ENCODE data around the gene ENKUR. TPM values are rescaled to one million over a fixed set of nuclear protein-coding genes. Genes with fewer than 3 reads are reported as not detected.

ENKUR gene
- total and polyA plus RNA-seq, 2 experiments from 2014 or later = 0.44 TPM; not detected in 1

DNA sequence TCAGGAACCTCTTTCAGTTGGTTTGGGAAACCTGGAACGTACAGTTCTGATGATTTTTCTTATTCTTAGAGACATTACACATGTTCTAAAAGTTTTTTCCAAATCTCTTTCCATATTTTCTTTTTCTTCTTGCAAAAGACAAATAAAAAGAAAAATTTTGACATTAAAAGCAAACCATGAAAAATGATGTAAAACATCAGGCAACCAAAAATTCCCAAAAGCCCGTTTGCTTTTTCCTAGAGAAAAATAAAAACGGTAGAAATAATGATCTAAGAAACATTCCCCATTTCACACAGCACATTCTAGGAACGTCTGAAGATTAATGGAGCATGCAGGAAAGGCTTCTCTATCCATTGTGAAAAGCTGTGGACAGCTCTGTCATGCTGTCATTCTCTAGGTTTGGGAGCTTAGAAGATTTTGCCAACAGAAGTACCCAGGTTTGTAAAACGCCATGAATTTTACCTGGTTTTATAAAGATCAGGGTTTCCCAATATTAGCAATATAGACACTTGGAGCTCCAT lies 52.4 kb downstream of the ENKUR start (continued):
- TF ChIP-seq, protein P1, sequence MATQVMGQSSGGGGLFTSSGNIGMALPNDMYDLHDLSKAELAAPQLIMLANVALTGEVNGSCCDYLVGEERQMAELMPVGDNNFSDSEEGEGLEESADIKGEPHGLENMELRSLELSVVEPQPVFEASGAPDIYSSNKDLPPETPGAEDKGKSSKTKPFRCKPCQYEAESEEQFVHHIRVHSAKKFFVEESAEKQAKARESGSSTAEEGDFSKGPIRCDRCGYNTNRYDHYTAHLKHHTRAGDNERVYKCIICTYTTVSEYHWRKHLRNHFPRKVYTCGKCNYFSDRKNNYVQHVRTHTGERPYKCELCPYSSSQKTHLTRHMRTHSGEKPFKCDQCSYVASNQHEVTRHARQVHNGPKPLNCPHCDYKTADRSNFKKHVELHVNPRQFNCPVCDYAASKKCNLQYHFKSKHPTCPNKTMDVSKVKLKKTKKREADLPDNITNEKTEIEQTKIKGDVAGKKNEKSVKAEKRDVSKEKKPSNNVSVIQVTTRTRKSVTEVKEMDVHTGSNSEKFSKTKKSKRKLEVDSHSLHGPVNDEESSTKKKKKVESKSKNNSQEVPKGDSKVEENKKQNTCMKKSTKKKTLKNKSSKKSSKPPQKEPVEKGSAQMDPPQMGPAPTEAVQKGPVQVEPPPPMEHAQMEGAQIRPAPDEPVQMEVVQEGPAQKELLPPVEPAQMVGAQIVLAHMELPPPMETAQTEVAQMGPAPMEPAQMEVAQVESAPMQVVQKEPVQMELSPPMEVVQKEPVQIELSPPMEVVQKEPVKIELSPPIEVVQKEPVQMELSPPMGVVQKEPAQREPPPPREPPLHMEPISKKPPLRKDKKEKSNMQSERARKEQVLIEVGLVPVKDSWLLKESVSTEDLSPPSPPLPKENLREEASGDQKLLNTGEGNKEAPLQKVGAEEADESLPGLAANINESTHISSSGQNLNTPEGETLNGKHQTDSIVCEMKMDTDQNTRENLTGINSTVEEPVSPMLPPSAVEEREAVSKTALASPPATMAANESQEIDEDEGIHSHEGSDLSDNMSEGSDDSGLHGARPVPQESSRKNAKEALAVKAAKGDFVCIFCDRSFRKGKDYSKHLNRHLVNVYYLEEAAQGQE (IDR thresholded peaks at IDR 0.05; ENCODE audit: unreplicated experiment) = no peak
- TF ChIP-seq, protein P2, sequence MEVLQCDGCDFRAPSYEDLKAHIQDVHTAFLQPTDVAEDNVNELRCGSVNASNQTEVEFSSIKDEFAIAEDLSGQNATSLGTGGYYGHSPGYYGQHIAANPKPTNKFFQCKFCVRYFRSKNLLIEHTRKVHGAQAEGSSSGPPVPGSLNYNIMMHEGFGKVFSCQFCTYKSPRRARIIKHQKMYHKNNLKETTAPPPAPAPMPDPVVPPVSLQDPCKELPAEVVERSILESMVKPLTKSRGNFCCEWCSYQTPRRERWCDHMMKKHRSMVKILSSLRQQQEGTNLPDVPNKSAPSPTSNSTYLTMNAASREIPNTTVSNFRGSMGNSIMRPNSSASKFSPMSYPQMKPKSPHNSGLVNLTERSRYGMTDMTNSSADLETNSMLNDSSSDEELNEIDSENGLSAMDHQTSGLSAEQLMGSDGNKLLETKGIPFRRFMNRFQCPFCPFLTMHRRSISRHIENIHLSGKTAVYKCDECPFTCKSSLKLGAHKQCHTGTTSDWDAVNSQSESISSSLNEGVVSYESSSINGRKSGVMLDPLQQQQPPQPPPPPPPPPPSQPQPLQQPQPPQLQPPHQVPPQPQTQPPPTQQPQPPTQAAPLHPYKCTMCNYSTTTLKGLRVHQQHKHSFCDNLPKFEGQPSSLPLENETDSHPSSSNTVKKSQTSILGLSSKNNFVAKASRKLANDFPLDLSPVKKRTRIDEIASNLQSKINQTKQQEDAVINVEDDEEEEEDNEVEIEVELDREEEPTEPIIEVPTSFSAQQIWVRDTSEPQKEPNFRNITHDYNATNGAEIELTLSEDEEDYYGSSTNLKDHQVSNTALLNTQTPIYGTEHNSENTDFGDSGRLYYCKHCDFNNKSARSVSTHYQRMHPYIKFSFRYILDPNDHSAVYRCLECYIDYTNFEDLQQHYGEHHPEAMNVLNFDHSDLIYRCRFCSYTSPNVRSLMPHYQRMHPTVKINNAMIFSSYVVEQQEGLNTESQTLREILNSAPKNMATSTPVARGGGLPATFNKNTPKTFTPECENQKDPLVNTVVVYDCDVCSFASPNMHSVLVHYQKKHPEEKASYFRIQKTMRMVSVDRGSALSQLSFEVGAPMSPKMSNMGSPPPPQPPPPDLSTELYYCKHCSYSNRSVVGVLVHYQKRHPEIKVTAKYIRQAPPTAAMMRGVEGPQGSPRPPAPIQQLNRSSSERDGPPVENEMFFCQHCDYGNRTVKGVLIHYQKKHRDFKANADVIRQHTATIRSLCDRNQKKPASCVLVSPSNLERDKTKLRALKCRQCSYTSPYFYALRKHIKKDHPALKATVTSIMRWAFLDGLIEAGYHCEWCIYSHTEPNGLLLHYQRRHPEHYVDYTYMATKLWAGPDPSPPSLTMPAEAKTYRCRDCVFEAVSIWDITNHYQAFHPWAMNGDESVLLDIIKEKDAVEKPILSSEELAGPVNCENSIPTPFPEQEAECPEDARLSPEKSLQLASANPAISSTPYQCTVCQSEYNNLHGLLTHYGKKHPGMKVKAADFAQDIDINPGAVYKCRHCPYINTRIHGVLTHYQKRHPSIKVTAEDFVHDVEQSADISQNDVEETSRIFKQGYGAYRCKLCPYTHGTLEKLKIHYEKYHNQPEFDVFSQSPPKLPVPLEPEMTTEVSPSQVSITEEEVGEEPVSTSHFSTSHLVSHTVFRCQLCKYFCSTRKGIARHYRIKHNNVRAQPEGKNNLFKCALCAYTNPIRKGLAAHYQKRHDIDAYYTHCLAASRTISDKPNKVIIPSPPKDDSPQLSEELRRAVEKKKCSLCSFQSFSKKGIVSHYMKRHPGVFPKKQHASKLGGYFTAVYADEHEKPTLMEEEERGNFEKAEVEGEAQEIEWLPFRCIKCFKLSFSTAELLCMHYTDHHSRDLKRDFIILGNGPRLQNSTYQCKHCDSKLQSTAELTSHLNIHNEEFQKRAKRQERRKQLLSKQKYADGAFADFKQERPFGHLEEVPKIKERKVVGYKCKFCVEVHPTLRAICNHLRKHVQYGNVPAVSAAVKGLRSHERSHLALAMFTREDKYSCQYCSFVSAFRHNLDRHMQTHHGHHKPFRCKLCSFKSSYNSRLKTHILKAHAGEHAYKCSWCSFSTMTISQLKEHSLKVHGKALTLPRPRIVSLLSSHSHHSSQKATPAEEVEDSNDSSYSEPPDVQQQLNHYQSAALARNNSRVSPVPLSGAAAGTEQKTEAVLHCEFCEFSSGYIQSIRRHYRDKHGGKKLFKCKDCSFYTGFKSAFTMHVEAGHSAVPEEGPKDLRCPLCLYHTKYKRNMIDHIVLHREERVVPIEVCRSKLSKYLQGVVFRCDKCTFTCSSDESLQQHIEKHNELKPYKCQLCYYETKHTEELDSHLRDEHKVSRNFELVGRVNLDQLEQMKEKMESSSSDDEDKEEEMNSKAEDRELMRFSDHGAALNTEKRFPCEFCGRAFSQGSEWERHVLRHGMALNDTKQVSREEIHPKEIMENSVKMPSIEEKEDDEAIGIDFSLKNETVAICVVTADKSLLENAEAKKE (CRISPR knock-in tag; IDR thresholded peaks at IDR 0.05) = no peak
- no peak for TF ChIP-seq CREB1 (CRISPR knock-in tag; IDR thresholded peaks at IDR 0.05; ENCODE audit: low read depth)

DNA sequence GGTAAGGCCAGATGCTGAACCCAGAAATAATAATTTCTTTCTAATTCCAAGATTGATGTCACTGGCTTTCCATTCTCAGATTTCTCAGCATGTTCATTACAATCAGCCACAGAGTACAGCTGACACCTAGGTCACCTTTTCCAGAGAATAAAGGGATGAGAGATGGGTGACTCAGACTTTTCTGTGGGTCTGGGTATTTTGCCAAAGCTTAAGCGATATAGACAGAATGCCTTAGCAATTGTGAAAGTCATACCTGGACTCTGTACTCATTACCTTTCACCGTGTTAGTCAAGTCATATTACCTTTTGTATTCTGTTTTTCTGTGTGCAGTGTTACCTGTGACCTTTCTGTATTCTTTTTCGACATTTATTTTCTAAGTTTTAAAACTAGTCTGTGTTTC lies 53.0 kb downstream of the ENKUR start:
- Histone ChIP-seq H3K79me2 (replicated peaks; ENCODE audit: insufficient read depth) (no peaks in the 10 kb centered on the region), H3K9me2 (ENCODE audit: insufficient read depth) (no peaks in the 10 kb centered on the region), H3K4me2 (no peak overlapping the region), H3K36me3 (ENCODE audit: insufficient read depth) (no peaks in the 10 kb centered on the region), H2AFZ (no peak overlapping the region), H3K4me1 (ENCODE audit: insufficient read depth) (peaks cover 3% of the 10 kb centered on the region; the same call in 1 of the 2 replicates), H3K27ac (ENCODE audit: low read depth) (no peak overlapping the region), H4K20me1 (replicated peaks; ENCODE audit: insufficient read depth) (no peaks in the 10 kb centered on the region), H3K4me3 (no peak overlapping the region), H3F3A (replicated peaks; ENCODE audit: low read depth) (no peaks in the 10 kb centered on the region), H3K27me3 (ENCODE audit: insufficient read depth) (no peaks in the 10 kb centered on the region)
- Mint-ChIP-seq H3K27me3 (ENCODE audit: insufficient read depth, low read depth, poor library complexity) (peaks cover 2% of the 10 kb centered on the region), H3K27ac (no peak overlapping the region), H3K4me1 (peaks cover 16% of the 10 kb centered on the region), H3K4me3 (no peak overlapping the region), H3K9me3 (no peaks in the 10 kb centered on the region), H3K36me3 (ENCODE audit: low read depth) (no peaks in the 10 kb centered on the region)
- ATAC-seq (no peak), DNase-seq (ENCODE audit: low spot score) (no peak)
- no peak for TF ChIP-seq EZH2 (IDR thresholded peaks at IDR 0.05; ENCODE audit: low read depth, unreplicated experiment)

All from GM23338 (cell line).